Neutrophil (primary cell): ENCODE results near the gene CDH18.

Experiments used
- H3K27ac ChIP-seq: fragments of 200-600 bp; sonication (generic); 2 replicates; pipeline ENCODE4 v1.5.1; 2016; ENCODE audit warnings: mild to moderate bottlenecking, moderate library complexity
- H3K27me3 ChIP-seq: fragments of 200-600 bp; sonication (generic); 2 replicates; pipeline ENCODE4 v1.6.0; 2016; ENCODE audit warnings: mild to moderate bottlenecking
- H3K36me3 ChIP-seq: fragments of 200-600 bp; sonication (generic); 2 replicates; pipeline ENCODE4 v1.5.1; 2017
- H3K4me1 ChIP-seq, 2 experiments: fragments of 200-600 bp in 1 of 2; sonication (generic) in 1 of 2; 1 replicate in 1 of 2; 2 replicates in 1 of 2; pipeline versions ENCODE4 v1.5.1 to v1.6.1; 2013 to 2016; ENCODE audit warnings: low read depth in 1 of 2, low read length in 1 of 2, mild to moderate bottlenecking in 1 of 2, moderate library complexity in 1 of 2; ENCODE audit not compliant: control insufficient read depth in 1 of 2, insufficient read depth in 1 of 2
- H3K4me3 ChIP-seq, 2 experiments: fragments of 200-600 bp in 1 of 2; sonication (generic) in 1 of 2; 1 replicate in 1 of 2; 2 replicates in 1 of 2; pipeline ENCODE4 v1.5.1; 2013 to 2016; ENCODE audit warnings: low read depth in 1 of 2, low read length in 1 of 2, mild to moderate bottlenecking in 1 of 2, moderate library complexity in 1 of 2
- H3K9me3 ChIP-seq: fragments of 200-600 bp; sonication (generic); 2 replicates; pipeline ENCODE4 v1.5.1; 2016
- CTCF ChIP-seq: fragments of 200-600 bp; sonication (generic); IDR thresholded peaks from 2 replicates; pipeline ENCODE4 v1.5.1; 2016; ENCODE audit warnings: antibody characterized with exemption

The CDH18 gene

GRCh38 chr5:19987612-19988361 lies at the start of gene CDH18:
CDH18 (minus strand) TSS chr5:19988200; CDS start chr5:19838986, 149,214 bp downstream.
- H3K4me3 ChIP-seq, result no peak within 1 kb of the TSS
- no peaks in the 10 kb centered on the region for H3K36me3 ChIP-seq
- no peak for TF ChIP-seq CTCF
- H3K27me3 ChIP-seq, result peaks cover 15% of the 10 kb centered on the region
- no peak within 1 kb of the TSS for H3K27ac ChIP-seq
- no peaks in the 10 kb centered on the region for H3K4me1 ChIP-seq
- H3K9me3 ChIP-seq, result no peaks in the 10 kb centered on the region

GRCh38 chr5:20034717-20035116 lies 46.7 kb upstream of the CDH18 start:
- Histone ChIP-seq H3K4me1 (no peaks in the 10 kb centered on the region), H3K27ac (no peak overlapping the region), H3K4me3 (no peak overlapping the region), H3K36me3 (no peaks in the 10 kb centered on the region), H3K27me3 (no peaks in the 10 kb centered on the region), H3K9me3 (no peaks in the 10 kb centered on the region)
- no peak for TF ChIP-seq CTCF

- no peak overlapping the region for H3K27ac ChIP-seq
- no peaks in the 10 kb centered on the region for H3K27me3 ChIP-seq
- TF ChIP-seq CTCF, result no peak
- no peaks in the 10 kb centered on the region for H3K4me1 ChIP-seq
- no peak overlapping the region for H3K4me3 ChIP-seq
- H3K9me3 ChIP-seq, result no peaks in the 10 kb centered on the region
- H3K36me3 ChIP-seq, result no peaks in the 10 kb centered on the region
Observed at GRCh38 chr5:20033881-20034280, 45.9 kb upstream of the CDH18 start.

GRCh38 chr5:20032896-20033295 lies 44.9 kb upstream of the CDH18 start:
- H3K4me1 ChIP-seq, result no peaks in the 10 kb centered on the region
- H3K4me3 ChIP-seq, result no peak overlapping the region
- no peak for TF ChIP-seq CTCF
- no peaks in the 10 kb centered on the region for H3K9me3 ChIP-seq
- no peak overlapping the region for H3K27ac ChIP-seq
- no peaks in the 10 kb centered on the region for H3K27me3 ChIP-seq
- no peaks in the 10 kb centered on the region for H3K36me3 ChIP-seq

- Histone ChIP-seq H3K9me3 (no peaks in the 10 kb centered on the region), H3K4me3 (no peak overlapping the region), H3K27ac (no peak overlapping the region), H3K4me1 (no peaks in the 10 kb centered on the region), H3K36me3 (no peaks in the 10 kb centered on the region), H3K27me3 (no peaks in the 10 kb centered on the region)
- no peak for TF ChIP-seq CTCF
Observed at GRCh38 chr5:20030125-20030524, 42.1 kb upstream of the CDH18 start.
